ENCODE measurements around the gene GRK6.

Gene GRK6

DNA sequence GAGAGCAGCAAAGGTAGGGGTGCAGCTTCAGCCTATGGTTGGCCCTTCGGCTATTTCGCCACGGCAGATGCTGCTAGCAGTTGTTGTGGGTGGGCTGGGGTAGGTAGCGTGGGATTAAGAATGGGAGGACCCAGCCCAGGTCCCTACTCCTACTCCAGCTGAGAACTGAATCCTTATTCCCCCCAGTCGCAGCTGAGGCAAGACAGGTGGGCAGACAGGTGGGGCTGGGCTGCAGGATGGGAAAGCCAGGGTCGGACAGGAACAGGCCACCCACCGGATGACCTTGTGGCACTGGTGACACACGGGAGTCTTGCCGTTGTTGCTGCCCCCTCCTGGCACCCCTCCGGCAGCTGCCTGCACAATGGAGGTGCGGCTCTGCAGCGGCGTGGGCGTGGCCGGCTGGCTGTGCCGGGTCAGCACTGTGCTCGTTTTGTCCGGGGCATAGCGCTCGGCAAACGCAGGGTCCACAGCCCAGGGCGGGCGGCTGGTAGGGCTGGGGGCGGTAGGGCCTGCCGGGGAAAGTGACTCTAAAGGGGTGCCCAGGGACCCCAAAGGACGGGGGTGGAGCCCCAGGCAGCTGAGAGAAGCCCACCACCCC, 62.7 kb downstream of the GRK6 start:
- no peak for FAIRE-seq

DNA sequence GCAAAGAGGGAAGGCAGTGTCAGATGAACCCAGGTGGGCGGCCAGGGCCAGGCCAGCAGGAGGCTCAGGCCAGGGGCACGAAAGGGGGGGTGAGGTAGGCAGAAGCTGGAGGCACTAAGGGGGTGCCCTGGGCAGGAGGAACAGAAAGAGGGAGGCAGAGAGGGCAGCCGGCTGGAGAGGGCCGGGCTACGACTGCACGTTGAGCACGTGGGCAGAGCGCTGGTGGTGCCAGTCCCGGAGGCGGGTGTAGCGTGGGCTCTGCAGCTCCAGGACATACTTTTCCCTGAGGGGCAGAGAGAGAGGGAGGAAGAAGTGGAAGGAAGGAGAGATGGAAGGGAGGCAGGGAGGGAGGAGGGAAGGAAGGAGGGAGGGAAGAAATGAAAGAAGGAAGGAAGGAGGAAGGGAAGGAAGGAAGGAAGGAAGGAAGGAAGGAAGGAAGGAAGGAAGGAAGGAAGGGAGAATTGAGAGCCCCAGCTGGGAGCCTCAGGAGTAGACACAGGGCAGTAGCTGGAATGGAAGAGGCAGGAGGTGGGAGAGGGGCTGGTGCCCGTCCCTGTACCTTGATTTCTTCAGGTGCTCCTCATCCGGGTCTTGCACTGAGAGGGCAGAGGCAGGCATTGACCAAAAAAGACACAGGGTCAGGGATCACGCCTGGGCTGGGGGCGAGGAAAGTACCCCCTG, 64.0 kb downstream of the GRK6 start:
- no peak for FAIRE-seq

DNA sequence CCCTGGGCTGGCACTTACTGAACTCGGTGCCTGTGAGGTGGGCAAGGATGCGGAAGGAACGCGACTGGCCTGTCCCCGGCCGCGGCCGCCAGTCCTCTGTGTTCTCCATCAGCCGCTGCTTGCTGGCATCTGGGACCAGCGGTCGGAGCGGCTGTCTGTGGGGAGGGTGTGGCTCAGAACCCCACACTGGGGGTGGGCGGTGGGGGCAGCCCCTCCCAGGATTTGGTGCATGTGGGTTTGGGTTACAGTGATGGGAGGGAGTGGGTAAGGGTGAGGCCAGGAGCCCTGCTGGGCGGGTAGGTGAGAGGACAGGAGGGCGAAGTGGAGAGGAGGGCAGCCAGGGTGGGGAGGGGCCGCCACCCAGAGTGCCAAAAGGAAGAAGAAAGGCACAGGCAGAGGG, 64.5 kb downstream of the GRK6 start:
- FAIRE-seq = no peak

DNA sequence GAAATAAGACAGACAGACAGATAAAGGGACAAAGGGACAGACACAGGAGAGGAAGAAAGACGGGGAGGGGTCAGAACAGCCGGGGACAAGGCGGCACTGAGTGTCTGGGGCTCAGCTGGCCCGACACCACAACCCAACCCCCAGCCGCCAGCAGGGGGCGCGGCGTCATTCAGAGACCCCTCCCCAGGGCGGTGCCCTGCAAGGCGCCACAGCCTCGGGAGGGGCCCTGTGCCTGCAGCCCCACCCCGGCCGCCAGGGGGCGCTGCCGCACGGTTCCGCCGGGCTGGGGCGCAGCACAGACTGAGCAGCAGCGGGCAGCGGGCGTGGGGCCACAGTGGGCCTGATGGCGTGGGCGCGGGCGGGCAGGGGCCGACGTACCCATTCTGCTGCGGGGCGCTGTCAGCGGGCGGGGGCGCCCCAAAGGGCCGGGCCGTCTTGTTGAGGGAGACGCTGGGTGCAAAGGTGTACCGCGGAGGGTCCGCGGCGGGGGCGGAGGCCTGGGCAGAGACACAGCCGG, 65.0 kb downstream of the GRK6 start:
- FAIRE-seq = no peak

DNA sequence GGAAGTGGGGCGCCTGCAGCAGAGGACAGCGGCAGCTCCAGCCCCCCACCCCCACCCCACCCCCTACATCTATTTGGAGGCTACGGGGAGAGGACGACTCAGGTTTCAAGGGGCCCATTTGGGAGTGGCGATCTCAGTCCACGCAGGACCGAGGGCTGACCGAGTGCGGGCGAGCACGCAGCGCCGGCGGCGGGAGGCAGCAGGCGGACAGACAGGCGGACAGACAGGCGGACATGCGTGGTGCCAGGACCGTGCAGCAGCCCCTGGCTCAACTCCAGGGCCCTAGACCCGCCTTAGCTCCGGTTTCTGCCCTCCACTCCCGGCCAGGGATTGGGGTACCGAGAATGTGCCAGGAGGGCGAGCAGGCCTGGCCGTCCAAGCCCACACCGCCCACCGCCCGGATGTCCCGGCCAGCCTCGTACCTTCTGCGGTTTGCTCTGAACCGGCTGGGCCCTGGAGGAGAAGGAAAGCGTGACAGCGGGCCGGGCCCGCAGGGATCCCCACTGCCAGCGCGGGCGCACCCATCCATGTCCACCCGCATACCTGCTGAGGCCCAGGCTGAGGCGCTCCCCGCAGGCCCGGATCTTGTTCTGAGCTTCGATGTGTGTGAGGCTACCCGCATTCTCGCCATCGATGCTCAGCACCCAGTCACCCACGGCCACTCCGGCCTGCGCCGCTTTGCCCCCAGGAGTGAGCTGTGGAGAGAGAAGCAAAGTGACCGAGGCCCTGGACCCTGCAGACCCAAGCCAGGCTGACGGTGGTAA, 65.7 kb downstream of the GRK6 start:
- FAIRE-seq = no peak

Measured in TTC549 (cell line).